GM23338 (cell line): ENCODE data around the gene PTPRE. TPM values are rescaled to one million over a fixed set of nuclear protein-coding genes. Genes with fewer than 3 reads are reported as not detected.

Experiments used
- ATAC-seq: fragments of 200-7000 bp; cut with Tn5 transposase; 3 replicates; pipeline ENCODE4 v1.9.1; 2020
- DNase-seq: peaks from one replicate; pipeline ENCODE4 v3.0.0-alpha.2; 2015; ENCODE audit warnings: low spot score
- H2AFZ ChIP-seq: fragments of 200-600 bp; sonication (generic); 2 replicates; pipeline ENCODE4 v1.8.0; 2016; ENCODE audit warnings: antibody characterized with exemption, mild to moderate bottlenecking, moderate library complexity
- H3F3A ChIP-seq: fragments of 200-600 bp; sonication (generic); replicated peaks from 2 replicates; pipeline ENCODE4 v1.8.0; 2017; ENCODE audit warnings: antibody characterized with exemption, mixed run types, low read depth
- H3K27ac ChIP-seq: fragments of 200-600 bp; sonication (generic); 2 replicates; pipeline ENCODE4 v1.6.1; 2016; ENCODE audit warnings: low read depth
- H3K27me3 ChIP-seq: fragments of 200-600 bp; sonication (generic); 2 replicates; pipeline ENCODE4 v1.8.0; 2016; ENCODE audit warnings: mild to moderate bottlenecking, mixed run types, moderate library complexity; ENCODE audit not compliant: insufficient read depth
- H3K36me3 ChIP-seq: fragments of 200-600 bp; sonication (generic); 2 replicates; pipeline ENCODE4 v1.8.0; 2016; ENCODE audit warnings: mild to moderate bottlenecking; ENCODE audit not compliant: insufficient read depth
- H3K4me1 ChIP-seq: fragments of 200-600 bp; sonication (generic); 2 replicates; pipeline ENCODE4 v1.8.0; 2016; ENCODE audit warnings: mild to moderate bottlenecking, moderate library complexity; ENCODE audit not compliant: insufficient read depth
- H3K4me2 ChIP-seq: fragments of 200-600 bp; sonication (generic); 2 replicates; pipeline ENCODE4 v1.7.1; 2017; ENCODE audit warnings: mixed run types
- H3K4me3 ChIP-seq: fragments of 200-600 bp; sonication (generic); 2 replicates; pipeline ENCODE4 v1.6.1; 2016; ENCODE audit warnings: mixed run types
- H3K79me2 ChIP-seq: fragments of 200-600 bp; sonication (generic); replicated peaks from 2 replicates; pipeline ENCODE4 v1.8.0; 2017; ENCODE audit warnings: mild to moderate bottlenecking; ENCODE audit not compliant: insufficient read depth
- H3K9me2 ChIP-seq: fragments of 200-600 bp; sonication (generic); 2 replicates; pipeline ENCODE4 v1.8.0; 2017; ENCODE audit not compliant: insufficient read depth
- H4K20me1 ChIP-seq: fragments of 200-600 bp; sonication (generic); replicated peaks from 2 replicates; pipeline ENCODE4 v1.8.0; 2017; ENCODE audit warnings: mild to moderate bottlenecking; ENCODE audit not compliant: insufficient read depth
- H3K27ac Mint-ChIP-seq: 2 replicates; pipeline ENCODE4 v1.8.0; 2020; ENCODE audit warnings: inconsistent platforms, mild to moderate bottlenecking, moderate library complexity, mixed read lengths
- H3K27me3 Mint-ChIP-seq: 3 replicates; pipeline ENCODE4 v1.8.0; 2022; ENCODE audit warnings: low read depth, mild to moderate bottlenecking, moderate library complexity, mixed read lengths, inconsistent platforms; ENCODE audit not compliant: insufficient read depth, poor library complexity
- H3K36me3 Mint-ChIP-seq: 3 replicates; pipeline ENCODE4 v1.8.0; 2021; ENCODE audit warnings: low read depth, mild to moderate bottlenecking, inconsistent platforms, moderate library complexity, mixed read lengths
- H3K4me1 Mint-ChIP-seq: 3 replicates; pipeline ENCODE4 v1.8.0; 2020; ENCODE audit warnings: mild to moderate bottlenecking, inconsistent platforms, mixed read lengths
- H3K4me3 Mint-ChIP-seq: 3 replicates; pipeline ENCODE4 v1.8.0; 2021; ENCODE audit warnings: moderate library complexity, mild to moderate bottlenecking, inconsistent platforms, mixed read lengths
- H3K9me3 Mint-ChIP-seq: 3 replicates; pipeline ENCODE4 v1.8.0; 2020; ENCODE audit warnings: moderate library complexity, mild to moderate bottlenecking, inconsistent platforms, mixed read lengths
- CREB1 ChIP-seq: fragments of 250-450 bp; sonication (Bioruptor Pico); IDR thresholded peaks from 2 replicates; pipeline ENCODE4 v1.5.0; 2020; ENCODE audit warnings: low read depth, mild to moderate bottlenecking, moderate library complexity
- CTCF ChIP-seq, 2 experiments: fragments of 200-600 bp in 1 of 2; sonication (generic) in 1 of 2; conservative IDR thresholded peaks; 2 replicates each; pipeline versions ENCODE4 v1.5.1 to v1.6.1; 2016 to 2017; ENCODE audit warnings: antibody characterized with exemption in 2 of 2, low read depth in 2 of 2, mild to moderate bottlenecking in 2 of 2, moderate library complexity in 1 of 2
- ETS1 ChIP-seq: IDR thresholded peaks from 2 replicates; pipeline ENCODE4 v1.6.1; 2016; ENCODE audit warnings: antibody characterized with exemption
- EZH2 ChIP-seq: fragments of 200-600 bp; sonication (generic); IDR thresholded peaks from one replicate; pipeline ENCODE4 v1.8.0; 2017; ENCODE audit warnings: antibody characterized with exemption, mild to moderate bottlenecking, low read depth; ENCODE audit not compliant: unreplicated experiment
- EZH2phosphoT487 ChIP-seq: fragments of 200-600 bp; sonication (generic); IDR thresholded peaks from one replicate; pipeline ENCODE4 v1.8.1; 2018; ENCODE audit warnings: antibody characterized with exemption; ENCODE audit not compliant: unreplicated experiment
- JUNB ChIP-seq: IDR thresholded peaks from one replicate; pipeline ENCODE4 v1.6.1; 2016; ENCODE audit warnings: antibody characterized with exemption; ENCODE audit not compliant: unreplicated experiment
- NANOG ChIP-seq: IDR thresholded peaks from 2 replicates; pipeline ENCODE4 v1.6.1; 2016; ENCODE audit warnings: antibody characterized with exemption, borderline replicate concordance
- POLR2AphosphoS5 ChIP-seq: IDR thresholded peaks from 2 replicates; pipeline ENCODE4 v1.6.1; 2016; ENCODE audit warnings: antibody characterized with exemption, low read depth
- STAT1 ChIP-seq: IDR thresholded peaks from one replicate; pipeline ENCODE4 v1.6.1; 2016; ENCODE audit warnings: antibody characterized with exemption; ENCODE audit not compliant: unreplicated experiment
- ZNF114 ChIP-seq: fragments of 250-450 bp; sonication (Bioruptor Pico); IDR thresholded peaks from 2 replicates; pipeline ENCODE4 v1.5.0; 2020; ENCODE audit warnings: mild to moderate bottlenecking, moderate library complexity
- ZNF331 ChIP-seq: fragments of 250-450 bp; sonication (Bioruptor Pico); IDR thresholded peaks from 2 replicates; pipeline ENCODE4 v1.5.0; 2020; ENCODE audit warnings: low read depth, mild to moderate bottlenecking, moderate library complexity
- ZNF462 ChIP-seq: fragments of 250-450 bp; sonication (Bioruptor Pico); IDR thresholded peaks from 2 replicates; pipeline ENCODE4 v1.5.0; 2020; ENCODE audit warnings: mild to moderate bottlenecking, moderate library complexity
- polyA plus RNA-seq: library from polyadenylated mRNA; unstranded; fragments of >200 nt; fragmentation: Nextera tagmentation; extraction: Ambion mirVana; gene quantifications from 2 replicates; pipeline ENCODE4 v1.2.1, GENCODE V29; 2016
- total RNA-seq: library from RNA; depleted of rRNA; stranded (reverse); fragments of >200 nt; shearing (Covaris generic); gene quantifications from 2 replicates; pipeline ENCODE4 v1.2.3, GENCODE V29; 2014

PTPRE gene
- total and polyA plus RNA-seq, 2 experiments from 2014 or later, result 0.34 to 0.42 TPM

GRCh38 chr10:128122931-128123330, 216.0 kb downstream of the PTPRE start:
- Mint-ChIP-seq H3K9me3 (no peaks in the 10 kb centered on the region), H3K36me3 (peaks cover 36% of the 10 kb centered on the region; the same call in 2 of the 3 replicates), H3K27me3 (peaks cover 6% of the 10 kb centered on the region), H3K4me3 (no peak overlapping the region), H3K27ac (no peak overlapping the region), H3K4me1 (peaks cover 24% of the 10 kb centered on the region)
- H3K27ac ChIP-seq, result no peak overlapping the region
- no peaks in the 10 kb centered on the region for H3K9me2 ChIP-seq
- DNase-seq, result no peak
- H3K4me1 ChIP-seq, result peaks cover 24% of the 10 kb centered on the region
- H3K27me3 ChIP-seq, result no peaks in the 10 kb centered on the region
- TF ChIP-seq CREB1 (CRISPR knock-in tag), result no peak
- no peaks in the 10 kb centered on the region for H3F3A ChIP-seq
- no peak overlapping the region for H3K4me3 ChIP-seq
- peaks cover 64% of the 10 kb centered on the region for H3K79me2 ChIP-seq
- no peak overlapping the region for H3K4me2 ChIP-seq
- peaks cover 22% of the 10 kb centered on the region for H3K36me3 ChIP-seq
- no peak for ATAC-seq
- H2AFZ ChIP-seq, result no peak overlapping the region
- peaks cover 34% of the 10 kb centered on the region for H4K20me1 ChIP-seq

GRCh38 chr10:128123846-128124245, 216.9 kb downstream of the PTPRE start:
- no peaks in the 10 kb centered on the region for H3K27me3 ChIP-seq
- H3K79me2 ChIP-seq, result peaks cover 64% of the 10 kb centered on the region
- H3K9me3 Mint-ChIP-seq, result no peaks in the 10 kb centered on the region
- peaks cover 34% of the 10 kb centered on the region for H4K20me1 ChIP-seq
- peaks cover 24% of the 10 kb centered on the region for H3K4me1 ChIP-seq
- no peak overlapping the region for H3K27ac ChIP-seq
- peaks cover 31% of the 10 kb centered on the region; the same call in 2 of the 3 replicates for H3K36me3 Mint-ChIP-seq
- ATAC-seq (no peak), DNase-seq (no peak)
- H3K36me3 ChIP-seq, result peaks cover 16% of the 10 kb centered on the region
- peak overlapping the region; percentile 97 for H3K4me2 ChIP-seq
- no peaks in the 10 kb centered on the region for H3K9me2 ChIP-seq
- peak overlapping the region; percentile 92; the same call in 1 of the 3 replicates for H3K4me3 Mint-ChIP-seq
- peaks cover 24% of the 10 kb centered on the region for H3K4me1 Mint-ChIP-seq
- H3K27ac Mint-ChIP-seq, result no peak overlapping the region
- peaks cover 8% of the 10 kb centered on the region for H3K27me3 Mint-ChIP-seq
- H3F3A ChIP-seq, result no peaks in the 10 kb centered on the region
- H2AFZ ChIP-seq, result no peak overlapping the region
- H3K4me3 ChIP-seq, result peak overlapping the region; percentile 94
- TF ChIP-seq ZNF114 (CRISPR knock-in tag) (no peak), EZH2 (no peak), CREB1 (CRISPR knock-in tag) (no peak), ETS1 (no peak), STAT1 (no peak), CTCF (conservative IDR thresholded peaks at IDR 0.05; ENCODE audit: low read depth in 2 of 2) (no peak), NANOG (no peak), ZNF331 (CRISPR knock-in tag) (no peak), POLR2AphosphoS5 (no peak), ZNF462 (CRISPR knock-in tag) (no peak), EZH2phosphoT487 (no peak), JUNB (no peak)
